HG03025 (cell line): ENCODE data around the gene ZNF324B.
"Not testable (repeated sequence)": the region's sequence is repeated elsewhere in the genome, so short reads cannot be mapped to it uniquely, and the experiment has no call there.

Source experiments
- ATAC-seq: cut with Tn5 transposase; IDR thresholded peaks from one replicate; pipeline ENCODE4 v1.9.1; 2021; ENCODE audit warnings: mild to moderate bottlenecking, moderate library complexity; ENCODE audit not compliant: unreplicated experiment, low FRiP score

ZNF324B gene

GRCh38 chr19:58450856-58451357 lies 515 bp upstream of the ZNF324B start:
- no peak for ATAC-seq

DNA sequence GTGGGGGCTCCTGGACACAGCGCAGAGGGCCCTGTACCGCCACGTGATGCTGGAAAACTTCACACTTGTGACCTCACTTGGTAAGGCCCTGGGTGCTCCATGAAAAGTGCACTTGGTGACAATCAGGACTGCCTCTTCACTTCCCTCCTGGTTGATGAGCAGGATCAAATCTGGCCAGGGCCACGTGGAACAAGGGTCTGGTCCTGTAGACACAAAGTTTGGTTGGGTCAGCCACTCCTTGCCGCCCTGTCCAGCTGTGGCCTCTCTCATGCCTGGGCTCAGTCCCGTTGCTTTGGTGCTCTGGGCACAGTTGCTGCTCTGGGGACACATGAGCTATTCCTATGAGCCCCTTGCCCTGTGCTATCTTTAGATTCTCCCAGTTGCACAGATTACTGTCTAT lies 2.3 kb downstream of the ZNF324B start:
- ATAC-seq: no peak

DNA sequence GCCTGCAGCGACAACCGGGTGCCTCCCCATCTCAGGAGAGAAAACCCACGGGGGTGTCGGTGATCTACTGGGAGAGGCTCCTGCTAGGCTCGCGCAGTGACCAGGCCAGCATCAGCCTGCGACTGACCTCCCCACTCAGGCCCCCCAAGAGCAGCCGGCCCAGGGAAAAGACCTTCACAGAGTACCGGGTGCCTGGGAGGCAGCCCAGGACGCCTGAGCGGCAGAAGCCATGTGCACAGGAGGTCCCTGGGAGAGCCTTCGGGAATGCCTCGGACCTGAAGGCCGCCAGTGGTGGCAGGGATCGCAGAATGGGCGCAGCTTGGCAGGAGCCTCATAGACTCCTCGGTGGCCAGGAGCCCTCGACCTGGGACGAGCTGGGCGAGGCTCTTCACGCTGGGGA lies 3.9 kb downstream of the ZNF324B start:
- ATAC-seq: no peak

DNA sequence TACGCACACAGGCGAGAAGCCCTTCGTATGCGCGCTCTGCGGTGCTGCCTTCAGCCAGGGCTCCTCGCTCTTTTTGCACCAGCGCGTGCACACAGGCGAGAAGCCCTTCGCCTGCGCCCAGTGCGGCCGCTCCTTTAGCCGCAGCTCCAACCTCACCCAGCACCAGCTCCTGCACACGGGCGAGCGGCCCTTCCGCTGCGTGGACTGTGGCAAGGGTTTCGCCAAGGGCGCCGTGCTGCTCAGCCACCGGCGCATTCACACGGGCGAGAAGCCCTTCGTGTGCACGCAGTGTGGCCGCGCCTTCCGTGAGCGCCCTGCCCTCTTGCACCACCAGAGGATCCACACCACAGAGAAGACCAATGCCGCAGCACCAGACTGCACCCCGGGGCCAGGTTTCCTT lies 4.7 kb downstream of the ZNF324B start:
- no peak for ATAC-seq

GRCh38 chr19:58460039-58460438 lies 8.6 kb downstream of the ZNF324B start:
- no peak for ATAC-seq

- ATAC-seq: peak; percentile 13
Measured at GRCh38 chr19:58466089-58466759, 14.8 kb downstream of the ZNF324B start.

DNA sequence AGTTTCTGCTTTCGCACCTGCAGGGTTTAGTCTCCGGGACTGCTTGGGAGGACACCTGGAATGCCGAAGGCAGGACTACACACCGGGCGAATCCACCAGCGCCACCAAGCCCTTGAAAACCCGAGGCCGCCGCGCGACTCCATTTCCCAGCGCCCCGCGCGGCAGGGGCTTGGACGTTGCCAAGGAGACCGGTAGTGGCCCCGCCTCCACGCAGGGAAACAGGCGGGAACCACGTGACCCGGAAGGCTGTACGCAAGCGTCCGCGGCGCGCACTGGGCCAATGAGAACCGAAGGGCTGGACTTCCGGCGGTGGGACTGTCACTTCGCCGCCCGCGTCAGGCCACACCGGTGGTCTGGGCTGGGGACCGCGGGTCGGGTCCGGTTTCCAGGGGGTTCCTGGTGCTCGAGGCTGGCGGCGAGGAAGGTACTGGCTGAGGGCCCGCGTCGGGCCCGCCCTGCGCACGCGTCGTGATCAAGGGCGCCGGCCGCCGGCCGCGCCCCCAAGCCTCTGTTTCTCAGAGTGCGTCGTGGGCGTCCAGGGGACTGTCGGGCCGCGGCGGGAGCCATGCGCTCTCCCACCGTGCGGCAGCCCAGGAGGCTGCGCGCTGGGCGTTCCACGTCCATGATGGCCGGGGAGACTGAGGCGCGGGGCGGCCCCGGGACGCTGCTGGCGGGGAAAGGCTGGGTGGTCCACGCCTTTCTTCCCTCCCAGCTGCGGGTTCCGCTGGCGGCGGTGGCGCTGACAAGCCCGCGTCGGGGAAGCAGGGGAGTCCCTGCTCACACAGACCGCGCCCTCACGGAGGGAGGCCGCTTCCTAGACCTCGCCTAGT lies 15.6 kb downstream of the ZNF324B start, which contains the start of gene ZNF324:
TSS of gene ZNF324 (plus strand) at position 321 of the 830 bp plus-strand sequence. CDS start 2,106 bp downstream, outside the sequence.
- peak; percentile 76 for ATAC-seq

GRCh38 chr19:58468216-58468839 lies 16.9 kb downstream of the ZNF324B start:
- ATAC-seq: no peak

DNA sequence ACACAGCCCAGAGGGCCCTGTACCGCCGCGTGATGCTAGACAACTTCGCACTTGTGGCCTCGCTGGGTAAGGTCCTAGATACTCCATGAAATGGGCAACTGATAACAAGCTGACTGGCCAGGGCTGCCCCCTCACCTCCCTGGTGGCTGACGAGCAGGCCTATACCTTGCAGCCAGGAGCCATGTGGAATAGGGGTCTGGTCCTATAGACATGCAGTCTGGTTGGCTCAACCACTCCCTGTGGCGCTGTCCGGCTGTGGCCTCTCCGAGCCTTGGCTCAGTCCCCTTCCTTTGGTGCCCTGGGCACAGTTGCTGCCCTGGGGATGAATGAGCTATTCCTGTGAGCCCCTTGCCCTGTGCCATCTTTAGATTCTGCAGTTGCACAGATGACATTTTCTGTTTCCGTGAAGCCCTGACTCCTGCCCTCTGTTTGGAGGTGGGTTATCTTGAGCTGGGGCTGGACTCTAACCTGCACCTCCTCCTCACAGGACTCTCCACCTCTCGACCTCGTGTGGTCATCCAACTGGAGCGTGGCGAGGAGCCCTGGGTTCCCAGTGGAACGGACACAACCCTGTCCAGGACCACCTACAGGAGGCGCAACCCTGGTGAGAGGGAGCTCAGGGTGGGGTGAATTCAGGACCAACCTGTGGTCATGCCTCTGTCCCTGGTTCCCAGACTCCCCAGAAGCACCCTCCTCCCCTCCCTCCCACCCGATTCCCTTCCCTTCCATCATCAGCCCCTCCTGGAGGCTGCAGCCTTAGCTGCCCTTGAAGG lies 18.0 kb downstream of the ZNF324B start:
- no peak for ATAC-seq

DNA sequence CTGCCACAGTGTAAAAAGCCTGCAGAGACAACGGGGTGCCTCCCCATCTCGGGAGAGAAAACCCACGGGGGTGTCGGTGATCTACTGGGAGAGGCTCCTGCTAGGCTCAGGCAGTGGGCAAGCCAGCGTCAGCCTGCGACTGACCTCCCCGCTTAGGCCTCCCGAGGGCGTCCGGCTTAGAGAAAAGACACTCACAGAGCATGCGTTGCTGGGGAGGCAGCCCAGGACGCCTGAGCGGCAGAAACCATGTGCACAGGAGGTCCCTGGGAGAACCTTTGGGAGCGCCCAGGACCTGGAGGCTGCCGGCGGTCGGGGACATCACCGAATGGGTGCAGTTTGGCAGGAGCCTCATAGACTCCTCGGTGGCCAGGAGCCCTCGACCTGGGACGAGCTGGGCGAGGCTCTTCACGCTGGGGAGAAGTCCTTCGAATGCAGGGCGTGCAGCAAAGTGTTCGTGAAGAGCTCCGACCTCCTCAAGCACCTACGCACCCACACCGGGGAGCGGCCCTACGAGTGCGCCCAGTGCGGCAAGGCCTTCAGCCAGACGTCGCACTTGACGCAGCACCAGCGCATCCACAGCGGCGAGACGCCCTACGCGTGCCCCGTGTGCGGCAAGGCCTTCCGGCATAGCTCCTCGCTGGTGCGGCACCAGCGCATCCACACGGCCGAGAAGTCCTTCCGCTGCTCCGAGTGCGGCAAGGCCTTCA lies 19.6 kb downstream of the ZNF324B start:
- not testable (repeated sequence) for ATAC-seq

- no peak for ATAC-seq
Measured at GRCh38 chr19:58471736-58472135, 20.3 kb downstream of the ZNF324B start.

DNA sequence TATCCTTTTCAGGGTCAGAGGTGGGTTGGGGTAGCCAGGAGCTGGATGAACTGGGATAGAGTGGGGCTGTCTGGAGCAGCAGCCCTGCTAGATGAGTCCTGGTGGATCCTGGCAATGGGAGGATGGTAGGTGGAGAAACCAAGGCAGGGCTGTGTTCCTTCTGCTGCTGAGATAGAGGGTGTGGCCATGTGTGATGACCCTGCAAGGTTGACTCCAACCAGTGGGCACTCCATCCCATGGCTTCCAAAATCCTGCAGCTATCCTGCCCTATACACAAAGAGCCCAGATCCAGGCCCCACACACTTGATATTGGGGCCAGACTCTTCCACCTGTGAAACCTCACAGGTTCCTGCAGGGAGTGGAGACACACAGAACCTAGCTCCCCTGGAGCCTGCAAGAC lies 22.4 kb downstream of the ZNF324B start:
- ATAC-seq: no peak

DNA sequence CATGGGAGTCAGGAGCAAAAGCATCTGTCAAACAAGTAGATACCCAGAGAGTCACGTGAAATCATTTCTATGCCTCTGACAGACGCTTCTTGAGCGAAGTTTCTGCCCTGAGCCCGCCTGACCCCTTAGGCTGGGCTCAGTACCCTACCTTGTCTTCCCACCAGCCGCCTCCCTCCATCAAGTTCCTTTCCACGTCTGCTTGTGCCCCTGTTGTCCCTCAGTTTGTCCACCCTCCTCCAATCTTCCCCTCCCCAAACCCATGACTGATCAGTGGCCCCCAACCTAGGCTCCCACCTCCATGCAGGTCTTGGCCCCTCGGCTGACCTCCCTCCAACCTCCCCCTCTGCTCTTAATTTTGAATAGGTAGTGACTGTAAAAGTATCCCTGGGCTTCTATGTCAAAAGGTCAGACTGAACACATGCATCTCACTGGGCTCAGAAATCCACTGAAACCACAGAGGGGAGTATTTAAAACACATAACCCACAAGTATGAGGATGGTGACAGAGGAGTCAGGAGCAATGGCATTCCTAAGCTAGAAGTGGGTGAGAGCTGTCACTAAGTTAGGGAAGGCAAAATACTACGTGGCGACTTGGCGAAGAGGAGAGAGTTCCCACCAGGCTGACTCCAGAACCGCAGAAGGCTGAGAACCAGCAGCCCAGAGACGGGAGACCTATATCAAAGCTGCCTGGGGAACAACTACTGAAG lies 23.0 kb downstream of the ZNF324B start:
- no peak for ATAC-seq

GRCh38 chr19:58474997-58475713 lies 23.7 kb downstream of the ZNF324B start:
- no peak for ATAC-seq

- ATAC-seq: peak; percentile 69
Measured at GRCh38 chr19:58475714-58476497, 24.5 kb downstream of the ZNF324B start, which contains the start of gene ZNF446. Gene ZNF446 (plus strand): TSS chr19:58476352. CDS start chr19:58477219, 867 bp downstream.

DNA sequence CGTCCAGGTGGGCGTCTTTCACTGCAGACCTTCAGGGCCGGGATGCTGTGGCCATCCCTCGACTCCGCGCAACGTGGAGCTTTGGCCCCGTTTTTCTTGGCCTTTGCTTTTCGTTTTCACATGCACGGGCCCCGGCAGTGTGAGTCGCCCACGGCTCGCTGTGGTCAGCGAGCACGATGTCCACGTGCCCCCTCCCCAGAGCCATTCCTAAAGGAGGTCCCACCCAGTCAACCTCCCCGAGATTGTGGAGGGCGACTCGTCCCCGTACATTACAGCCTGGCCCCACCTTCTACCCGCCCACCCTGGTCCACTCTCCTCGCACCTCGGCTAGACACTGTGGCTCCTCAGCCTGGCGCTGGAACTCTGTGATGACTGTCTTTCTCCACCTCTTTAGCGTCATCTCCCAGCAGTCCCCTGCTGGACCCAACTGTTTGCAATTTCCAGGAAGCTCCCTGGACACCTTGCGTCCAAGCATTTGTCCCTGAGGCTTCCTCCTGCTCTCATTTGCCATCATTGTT lies 25.1 kb downstream of the ZNF324B start:
- no peak for ATAC-seq

DNA sequence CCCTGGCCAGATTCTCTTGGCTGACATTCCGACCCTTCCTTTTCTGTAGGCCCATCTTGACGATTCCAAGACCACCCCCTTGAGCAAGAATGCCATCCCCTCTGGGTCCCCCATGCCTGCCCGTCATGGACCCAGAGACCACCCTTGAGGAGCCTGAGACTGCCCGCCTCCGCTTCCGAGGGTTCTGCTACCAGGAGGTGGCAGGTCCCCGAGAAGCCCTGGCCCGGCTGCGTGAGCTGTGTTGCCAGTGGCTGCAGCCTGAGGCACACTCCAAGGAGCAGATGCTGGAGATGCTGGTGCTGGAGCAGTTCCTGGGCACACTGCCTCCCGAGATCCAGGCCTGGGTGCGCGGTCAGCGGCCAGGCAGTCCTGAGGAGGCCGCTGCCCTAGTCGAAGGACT lies 25.7 kb downstream of the ZNF324B start:
- ATAC-seq: no peak
